ENCODE data around the gene LEMD1. TPM values are rescaled to one million over a fixed set of nuclear protein-coding genes. Genes with fewer than 3 reads are reported as not detected.
"Not testable (repeated sequence)": the region's sequence is repeated elsewhere in the genome, so short reads cannot be mapped to it uniquely, and the experiment has no call there.

LEMD1 gene
- total RNA-seq, 1 donor from 2014 or later, result not detected

DNA sequence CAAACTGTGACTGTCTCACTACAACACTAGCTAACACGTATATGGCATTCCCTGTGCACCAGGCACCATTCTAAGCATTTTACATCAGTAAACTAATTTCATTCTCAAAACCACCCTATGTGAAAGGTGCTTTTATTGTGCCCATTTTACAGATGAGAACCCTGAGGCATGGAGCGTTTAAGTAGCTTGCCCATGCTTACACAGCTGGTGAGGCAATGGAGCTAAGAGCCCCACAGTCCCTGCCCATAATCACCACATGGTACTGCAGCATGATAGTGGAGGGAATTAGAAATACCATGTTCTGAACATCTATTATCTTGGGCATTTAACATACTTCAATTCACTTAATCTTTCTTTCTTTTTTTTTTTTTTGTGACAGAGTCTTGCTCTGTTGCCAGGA lies 34.0 kb downstream of the LEMD1 start:
- H3K9me3 ChIP-seq, result no peaks in the 10 kb centered on the region
- no peak overlapping the region for H3K4me3 ChIP-seq
- TF ChIP-seq POLR2A (IDR thresholded peaks at IDR 0.05), result no peak
- TF ChIP-seq CTCF (IDR thresholded peaks at IDR 0.05), result no peak
- TF ChIP-seq POLR2AphosphoS5 (IDR thresholded peaks at IDR 0.05; ENCODE audit: insufficient read depth in 1 of 2, low read depth in 1 of 2), result no peak
- no peak for DNase-seq (ENCODE audit: extremely low spot score in 2 of 2)
- no peaks in the 10 kb centered on the region for H3K27me3 ChIP-seq
- intact Hi-C loops (cut with DNase I), result no loop called here
- no peaks in the 10 kb centered on the region for H3K4me1 ChIP-seq
- H3K36me3 ChIP-seq, result no peaks in the 10 kb centered on the region
- no peak overlapping the region for H3K27ac ChIP-seq

DNA sequence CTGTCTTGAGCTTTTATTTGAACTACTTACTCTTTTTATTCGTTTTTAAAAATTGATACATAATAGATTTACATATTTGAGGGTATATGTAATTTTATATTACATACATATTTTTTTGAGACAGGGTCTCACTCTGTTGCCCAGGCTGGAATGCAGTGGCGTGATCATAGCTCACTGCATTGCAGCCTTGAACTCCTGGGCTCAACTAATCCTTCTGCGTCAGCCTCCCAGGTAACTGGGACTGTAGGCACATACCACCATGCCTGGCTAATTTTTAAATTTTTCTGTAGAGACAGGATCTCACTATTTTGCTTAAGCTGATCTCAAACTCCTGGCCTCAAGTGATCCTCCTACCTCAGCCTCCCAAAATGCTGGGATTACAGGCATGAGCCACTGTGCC lies 38.9 kb downstream of the LEMD1 start:
- DNase-seq (ENCODE audit: extremely low spot score in 2 of 2); H3K36me3 ChIP-seq; H3K27me3 ChIP-seq; H3K27ac ChIP-seq; H3K9me3 ChIP-seq; intact Hi-C loops (cut with DNase I); H3K4me1 ChIP-seq; H3K4me3 ChIP-seq: not testable (repeated sequence)

DNA sequence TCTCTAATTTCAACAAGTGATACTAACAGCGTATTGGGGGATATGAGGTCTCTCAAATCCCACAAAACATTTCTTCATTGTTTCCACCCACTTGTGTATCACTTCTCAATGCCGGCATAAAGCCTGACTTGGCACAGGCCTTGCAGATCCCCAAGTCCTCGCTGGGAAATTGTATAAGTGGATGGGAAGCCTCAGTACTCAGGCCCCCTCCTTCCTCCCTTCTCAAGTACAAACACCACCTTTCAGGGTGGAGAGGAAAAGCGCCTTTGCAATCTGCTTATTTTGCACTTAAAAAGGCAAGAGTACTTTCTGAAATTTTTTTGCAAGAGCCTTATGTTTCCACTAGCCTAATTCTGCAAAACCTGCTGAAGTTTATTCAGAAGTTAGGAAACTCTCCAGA lies 39.3 kb downstream of the LEMD1 start:
- TF ChIP-seq CTCF (IDR thresholded peaks at IDR 0.05), result no peak
- TF ChIP-seq POLR2AphosphoS5 (IDR thresholded peaks at IDR 0.05; ENCODE audit: insufficient read depth in 1 of 2, low read depth in 1 of 2), result no peak
- no peak for DNase-seq (ENCODE audit: extremely low spot score in 2 of 2)
- intact Hi-C loops (cut with DNase I), result no loop called here
- Histone ChIP-seq H3K4me3 (no peak overlapping the region), H3K27ac (no peak overlapping the region), H3K9me3 (no peaks in the 10 kb centered on the region), H3K27me3 (no peaks in the 10 kb centered on the region), H3K4me1 (no peaks in the 10 kb centered on the region), H3K36me3 (no peaks in the 10 kb centered on the region)

DNA sequence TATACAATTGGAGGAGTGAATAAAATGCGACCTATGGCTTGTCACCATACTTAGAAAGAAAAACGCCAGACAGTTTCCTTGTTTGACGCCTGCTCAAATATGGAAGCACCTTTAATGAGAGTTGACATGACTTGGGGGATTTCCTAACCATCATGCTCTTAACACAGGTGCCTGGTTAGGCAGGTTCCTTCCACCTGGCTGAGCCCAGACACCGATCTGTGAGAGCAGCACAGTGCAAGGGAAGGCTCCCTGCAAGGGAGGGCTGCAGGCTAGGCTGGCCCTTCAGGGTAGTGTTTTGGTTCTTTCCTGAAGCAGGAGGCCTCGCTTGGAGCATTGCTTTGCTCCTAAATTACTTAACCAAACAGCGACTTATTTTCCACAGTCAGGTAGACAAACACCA lies 40.6 kb downstream of the LEMD1 start:
- Histone ChIP-seq H3K4me3 (no peak overlapping the region), H3K9me3 (no peaks in the 10 kb centered on the region), H3K36me3 (no peaks in the 10 kb centered on the region), H3K4me1 (no peaks in the 10 kb centered on the region), H3K27me3 (no peaks in the 10 kb centered on the region), H3K27ac (no peak overlapping the region)
- intact Hi-C loops (cut with DNase I), result no loop called here
- TF ChIP-seq POLR2AphosphoS5 (IDR thresholded peaks at IDR 0.05; ENCODE audit: insufficient read depth in 1 of 2, low read depth in 1 of 2) (no peak), CTCF (IDR thresholded peaks at IDR 0.05) (no peak), POLR2A (IDR thresholded peaks at IDR 0.05) (no peak)
- DNase-seq (ENCODE audit: extremely low spot score in 2 of 2), result no peak

DNA sequence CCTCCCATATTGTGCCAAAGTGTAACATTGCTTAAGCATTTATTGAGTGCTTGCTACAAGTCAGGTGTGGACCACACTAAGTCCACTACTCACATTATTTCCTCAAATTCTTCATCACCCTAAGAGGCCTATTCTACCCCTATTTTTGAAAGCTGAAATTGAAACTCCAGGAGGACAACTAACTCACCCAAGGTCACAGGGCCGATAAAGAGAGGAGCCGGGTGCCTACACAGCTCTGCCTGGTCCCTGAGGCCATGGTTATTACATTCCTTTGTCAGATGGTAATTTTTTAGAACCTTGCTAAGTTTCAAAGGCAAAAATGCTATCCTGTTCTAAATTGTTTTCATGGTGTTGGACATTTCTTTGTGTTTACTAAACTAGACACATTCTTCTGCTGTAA lies 41.0 kb downstream of the LEMD1 start:
- DNase-seq (ENCODE audit: extremely low spot score in 2 of 2), result no peak
- TF ChIP-seq POLR2AphosphoS5 (IDR thresholded peaks at IDR 0.05; ENCODE audit: insufficient read depth in 1 of 2, low read depth in 1 of 2), result no peak
- TF ChIP-seq POLR2A (IDR thresholded peaks at IDR 0.05), result no peak
- TF ChIP-seq CTCF (IDR thresholded peaks at IDR 0.05), result no peak

DNA sequence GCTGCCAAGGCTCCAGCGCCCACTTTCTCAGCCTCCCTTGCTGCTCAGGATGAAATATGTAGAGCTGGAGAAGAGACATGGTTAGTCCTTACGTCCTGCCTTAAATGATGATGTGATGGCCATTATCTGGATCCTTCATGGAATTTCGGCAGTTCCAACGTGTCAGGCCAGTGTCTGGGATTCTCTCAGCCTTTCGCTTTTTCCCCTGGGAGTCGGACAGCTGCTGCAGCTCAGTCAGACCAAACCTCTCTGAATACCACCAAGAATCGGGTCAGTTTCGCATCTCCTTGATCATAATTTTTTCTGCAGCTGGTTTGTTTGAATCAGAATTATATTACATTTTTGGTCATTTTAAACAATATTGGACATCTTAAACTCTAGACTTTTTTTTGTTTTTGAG lies 42.8 kb downstream of the LEMD1 start:
- H3K9me3 ChIP-seq, result no peaks in the 10 kb centered on the region
- H3K4me1 ChIP-seq, result peaks cover 4% of the 10 kb centered on the region
- no peak overlapping the region for H3K4me3 ChIP-seq
- H3K27ac ChIP-seq, result no peak overlapping the region
- DNase-seq (ENCODE audit: extremely low spot score in 2 of 2), result no peak
- no peaks in the 10 kb centered on the region for H3K36me3 ChIP-seq
- no peaks in the 10 kb centered on the region for H3K27me3 ChIP-seq
- intact Hi-C loops (cut with DNase I), result no loop called here
- TF ChIP-seq CTCF (IDR thresholded peaks at IDR 0.05) (no peak), POLR2A (IDR thresholded peaks at IDR 0.05) (no peak)

More for the DNA sequence above, 41.0 kb downstream of the LEMD1 start:
- intact Hi-C loops (cut with DNase I), result no loop called here
- H3K27me3 ChIP-seq, result no peaks in the 10 kb centered on the region
- H3K9me3 ChIP-seq, result no peaks in the 10 kb centered on the region
- H3K27ac ChIP-seq, result no peak overlapping the region
- no peaks in the 10 kb centered on the region for H3K36me3 ChIP-seq
- H3K4me3 ChIP-seq, result no peak overlapping the region
- H3K4me1 ChIP-seq, result peaks cover 2% of the 10 kb centered on the region

Data from vagina (tissue), 2 donors.